ENCODE results near the gene SERPINA3.

SERPINA3 gene

DNA sequence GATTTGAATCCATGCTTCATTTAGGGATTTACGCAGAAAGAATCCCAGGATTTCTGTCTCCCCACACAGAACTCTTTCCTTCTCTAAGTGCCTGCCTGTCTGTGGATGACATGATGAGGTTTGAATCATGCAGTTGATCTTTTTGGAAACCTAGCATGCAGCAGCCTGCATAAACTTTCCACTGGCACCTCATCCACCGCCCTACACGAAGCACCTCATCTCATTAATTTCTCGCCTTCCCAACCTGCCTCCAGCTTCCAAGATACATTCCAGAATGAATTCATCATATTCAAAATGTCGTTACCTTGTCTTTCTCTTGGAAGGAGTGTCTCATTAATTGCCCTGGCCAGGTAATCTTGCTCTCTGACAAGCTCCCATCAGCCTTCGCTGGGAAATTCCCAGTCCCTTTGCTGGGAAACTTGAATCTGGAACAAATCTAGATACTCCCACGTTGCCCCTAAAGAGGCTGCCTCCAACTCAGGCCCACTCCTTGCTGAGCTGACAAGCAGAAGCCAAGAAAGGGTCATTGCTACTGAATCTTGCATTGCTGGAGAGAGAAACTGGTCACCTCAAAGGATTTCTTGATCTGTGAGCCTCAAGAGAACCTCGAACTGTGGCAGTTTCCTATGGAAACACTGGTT, 48.2 kb downstream of the SERPINA3 start:
- DNase-seq: no peak

DNA sequence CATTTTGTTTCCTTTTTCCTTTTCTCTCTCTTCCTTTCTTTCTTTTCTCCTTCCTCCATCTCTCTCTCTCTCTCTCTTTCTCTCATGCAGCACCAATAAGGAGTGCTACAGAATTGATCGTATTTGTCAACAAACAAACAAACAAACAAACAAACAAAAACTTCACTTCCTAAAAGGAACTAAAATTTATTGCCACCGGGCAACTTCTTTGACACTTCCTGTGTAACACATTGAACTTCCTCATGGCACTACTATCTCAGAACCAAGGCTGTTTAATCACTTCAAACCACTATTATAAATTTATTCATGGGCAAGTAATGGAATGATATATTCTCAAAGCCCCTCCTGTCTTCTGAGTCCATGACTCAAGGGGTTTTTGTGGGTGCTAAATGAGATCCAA, 51.3 kb downstream of the SERPINA3 start:
- DNase-seq: no peak

GRCh38 chr14:94663965-94664704, 51.9 kb downstream of the SERPINA3 start:
- no peak for DNase-seq

DNA sequence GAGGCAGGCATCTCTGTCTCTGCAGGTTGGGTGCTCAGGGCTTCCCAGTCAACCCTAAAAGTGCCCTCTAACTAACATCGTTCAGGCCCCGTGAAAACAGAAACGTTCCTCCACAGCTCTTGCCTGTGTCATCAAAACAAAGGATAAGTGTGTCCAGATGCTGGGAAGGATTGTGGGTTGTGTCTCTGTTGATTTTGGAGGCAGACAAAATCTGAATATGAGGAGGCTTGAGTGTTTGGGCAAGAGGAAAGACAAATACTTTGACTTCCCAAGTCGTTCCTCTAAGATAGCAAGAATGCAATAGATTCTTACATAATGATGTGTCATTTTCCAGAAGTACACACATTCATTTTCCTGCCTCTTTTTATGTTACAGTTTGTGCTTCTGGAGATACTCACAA, 52.9 kb downstream of the SERPINA3 start:
- DNase-seq: no peak

GRCh38 chr14:94665544-94665943, 53.4 kb downstream of the SERPINA3 start:
- DNase-seq: no peak

GRCh38 chr14:94670692-94671285, 58.6 kb downstream of the SERPINA3 start:
- no peak for DNase-seq

- no peak for DNase-seq
Measured at GRCh38 chr14:94671870-94672444, 59.8 kb downstream of the SERPINA3 start.

DNA sequence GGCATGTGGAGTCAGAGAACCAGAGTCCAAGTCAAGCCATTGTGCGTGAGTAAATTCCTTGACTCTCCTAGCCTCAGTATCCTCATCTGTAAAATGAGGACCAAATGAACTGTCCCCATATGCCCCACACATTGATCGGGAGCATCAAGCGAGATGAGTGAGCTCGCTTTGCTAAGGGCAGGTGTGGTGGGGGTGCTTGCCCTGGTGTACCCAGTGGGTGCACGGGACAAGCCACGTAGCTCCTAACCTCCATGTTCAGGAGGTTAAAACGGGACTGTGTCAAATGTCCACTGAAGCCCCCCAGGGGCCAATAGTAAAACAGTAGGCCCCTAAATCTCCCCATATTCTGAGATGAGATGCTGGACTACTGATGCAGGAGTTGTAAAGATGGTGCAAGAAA, 60.9 kb downstream of the SERPINA3 start:
- DNase-seq: no peak
